Common myeloid progenitor, CD34-positive (primary cell): Measurements from ENCODE around the gene ATXN7.

Experiments used
- CTCF ChIA-PET: fragments of 350-600 bp; sonication (Branson Sonifier 250); formaldehyde crosslinking; loops from one replicate; lab custom pipeline; 2021; ENCODE audit warnings: antibody characterized with exemption; lab: Charles Lee
- POLR2A ChIA-PET: fragments of 350-600 bp; sonication (Branson Sonifier 250); formaldehyde crosslinking; loops from one replicate; lab custom pipeline; 2021; ENCODE audit warnings: antibody characterized with exemption; lab: Charles Lee
- DNase-seq, 3 donors: peaks; one replicate each; pipeline versions ENCODE4 v3.0.0 to v3.0.0-alpha.2; 2013
- H3K27ac ChIP-seq, 2 experiments: 1 replicate in 1 of 2; 2 replicates in 1 of 2; pipeline ENCODE4 v1.7.0; 2013; ENCODE audit warnings: inconsistent platforms in 2 of 2, low read length in 2 of 2, mild to moderate bottlenecking in 2 of 2, low read depth in 1 of 2, moderate library complexity in 1 of 2; ENCODE audit not compliant: severe bottlenecking in 2 of 2, insufficient read depth in 1 of 2, poor library complexity in 1 of 2
- H3K27me3 ChIP-seq, 5 experiments: replicated peaks in 2 of 5; 1 replicate in 3 of 5; 2 replicates in 2 of 5; pipeline versions ENCODE4 v1.6.1 to v1.7.0; 2013; ENCODE audit warnings: low read length in 4 of 5, mild to moderate bottlenecking in 2 of 5, moderate library complexity in 2 of 5, inconsistent platforms in 1 of 5; ENCODE audit not compliant: insufficient read depth in 5 of 5, control insufficient read depth in 4 of 5
- H3K36me3 ChIP-seq, 4 experiments: 1 replicate in 2 of 4; 2 replicates in 2 of 4; pipeline versions ENCODE4 v1.6.1 to v1.7.0; 2013; ENCODE audit warnings: low read length in 3 of 4, control low read depth in 1 of 4, mild to moderate bottlenecking in 1 of 4; ENCODE audit not compliant: control insufficient read depth in 4 of 4, insufficient read depth in 4 of 4
- H3K4me1 ChIP-seq, 4 experiments: 1 replicate in 3 of 4; 2 replicates in 1 of 4; pipeline versions ENCODE4 v1.6.1 to v1.7.1; 2013; ENCODE audit warnings: low read length in 3 of 4, mild to moderate bottlenecking in 3 of 4, control low read depth in 1 of 4, inconsistent platforms in 1 of 4, moderate library complexity in 1 of 4; ENCODE audit not compliant: control insufficient read depth in 4 of 4, insufficient read depth in 4 of 4; ENCODE audit errors: control extremely low read depth in 1 of 4
- H3K4me3 ChIP-seq, 7 experiments: 1 replicate in 4 of 7; 2 replicates in 3 of 7; pipeline versions ENCODE4 v1.5.1 to v1.7.0; 2013; ENCODE audit warnings: mild to moderate bottlenecking in 7 of 7, low read length in 6 of 7, moderate library complexity in 6 of 7, inconsistent platforms in 2 of 7, low read depth in 2 of 7, control low read depth in 1 of 7; ENCODE audit not compliant: insufficient read depth in 4 of 7, control insufficient read depth in 1 of 7; ENCODE audit errors: extremely low read depth in 1 of 7
- H3K9me3 ChIP-seq, 5 experiments: 1 replicate in 4 of 5; 2 replicates in 1 of 5; pipeline versions ENCODE4 v1.6.1 to v1.7.1; 2013; ENCODE audit warnings: low read length in 4 of 5, mild to moderate bottlenecking in 2 of 5, inconsistent platforms in 1 of 5, low read depth in 1 of 5, moderate library complexity in 1 of 5; ENCODE audit not compliant: control insufficient read depth in 4 of 5, insufficient read depth in 2 of 5; ENCODE audit errors: control extremely low read depth in 1 of 5
- WGBS: methylation state at CpG from one replicate; pipeline ENCODE4 v1.1.5; 2013; ENCODE audit not compliant: insufficient coverage; 5-methylcytosine and 5-hydroxymethylcytosine counted together

Gene ATXN7

DNA sequence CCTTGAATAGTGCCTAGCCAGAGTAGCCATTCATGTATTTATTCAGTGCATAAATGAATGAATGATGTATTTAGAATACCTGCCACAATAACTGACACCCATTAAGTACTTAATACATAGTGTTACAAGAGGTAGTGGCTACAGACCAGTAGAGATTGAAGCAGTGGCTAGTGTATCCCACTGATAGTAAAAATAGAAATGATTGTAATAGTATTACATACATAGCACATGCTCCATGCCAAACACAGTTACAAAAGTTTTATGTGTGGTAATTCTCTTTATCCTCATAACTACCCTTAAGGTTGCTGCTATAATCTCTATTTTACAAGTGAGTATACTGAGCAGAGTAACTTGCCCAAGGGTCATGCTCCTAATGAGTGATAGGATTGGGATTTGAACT lies 78.9 kb downstream of the ATXN7 start:
- ChIA-PET POLR2A (no interaction called here), CTCF (interaction anchor here (2.8 kb wide), 1 partner anchor 8 kb away, joined by 6 read pairs; no protein-coding TSS in a partner anchor)
- Histone ChIP-seq H3K4me3 (no peak overlapping the region), H3K9me3 (no peaks in the 10 kb centered on the region), H3K27me3 (no peaks in the 10 kb centered on the region), H3K27ac (no peak overlapping the region), H3K4me1 (peaks cover 2 to 9% (median 4%) of the 10 kb centered on the region in 4 experiments), H3K36me3 (peaks cover 0 to 25% (median 11%) of the 10 kb centered on the region in 4 experiments)
- no peak for DNase-seq

DNA sequence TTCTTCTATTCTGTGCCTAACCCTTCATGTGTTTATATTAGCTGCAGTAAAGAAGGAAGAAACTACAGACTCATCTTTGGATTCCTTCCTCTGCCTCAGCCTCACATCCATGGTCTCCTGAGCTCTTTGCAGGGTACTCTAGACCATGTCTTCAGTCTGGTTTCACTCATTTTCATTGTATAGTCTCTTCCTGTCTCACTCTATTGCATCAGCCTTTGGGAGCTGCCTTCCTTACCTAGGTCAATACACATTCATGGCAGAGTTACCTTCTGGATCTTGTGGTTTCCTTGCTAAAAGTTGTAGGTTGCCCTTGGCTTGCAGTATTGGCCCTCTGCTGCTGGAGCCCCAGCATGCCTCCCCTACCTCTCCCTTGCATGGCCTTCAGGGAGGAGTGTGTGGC lies 80.0 kb downstream of the ATXN7 start:
- H3K4me3 ChIP-seq: no peak overlapping the region
- POLR2A ChIA-PET: no interaction called here
- CTCF ChIA-PET: interaction anchor here (1.0 to 1.3 kb wide), 3 partner anchors 14 to 46 kb away, joined by 3 to 5 read pairs (median 3); no protein-coding TSS in a partner anchor

DNA sequence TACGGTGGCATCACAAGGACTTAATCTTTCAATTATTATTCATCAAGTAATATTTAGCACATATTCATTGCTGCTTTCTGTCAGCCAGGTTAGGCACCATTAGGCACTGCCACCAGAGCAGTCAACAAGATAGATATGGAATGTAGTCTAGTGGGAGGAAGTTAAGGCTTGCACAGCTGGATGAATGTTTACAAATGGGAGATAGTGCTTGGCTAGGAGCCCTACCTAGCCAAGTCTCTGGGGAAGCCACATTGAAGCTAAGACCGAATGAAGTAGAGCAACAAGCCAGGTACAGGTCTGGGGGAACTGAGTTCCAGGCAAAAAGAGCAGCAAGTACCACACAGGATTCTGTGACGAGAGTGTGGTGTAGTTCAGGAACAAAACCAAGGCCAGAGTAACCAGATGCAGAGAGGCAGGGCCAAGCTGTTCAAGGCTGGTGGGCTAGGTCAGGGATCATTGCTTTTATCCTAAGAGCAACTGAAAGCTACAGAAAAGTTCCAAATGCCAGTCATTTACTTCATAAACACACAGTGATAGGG lies 82.0 kb downstream of the ATXN7 start:
- Histone ChIP-seq H3K9me3 (no peaks in the 10 kb centered on the region), H3K27ac (no peak overlapping the region), H3K4me1 (no peaks in the 10 kb centered on the region), H3K27me3 (no peaks in the 10 kb centered on the region), H3K36me3 (peaks cover 0 to 14% (median 6%) of the 10 kb centered on the region in 4 experiments), H3K4me3 (no peak overlapping the region)
- 100% methylated on average over 2 of the region's 3 CpGs for WGBS
- POLR2A ChIA-PET: no interaction called here
- CTCF ChIA-PET: interaction anchor here (1.2 to 2.0 kb wide), 5 partner anchors 12 to 49 kb away, joined by 3 to 6 read pairs (median 4); no protein-coding TSS in a partner anchor
- DNase-seq: no peak

More for the DNA sequence above, 80.0 kb downstream of the ATXN7 start:
- H3K27ac ChIP-seq: no peak overlapping the region
- DNase-seq: no peak
- no peaks in the 10 kb centered on the region for H3K9me3 ChIP-seq
- no peaks in the 10 kb centered on the region for H3K27me3 ChIP-seq
- no peaks in the 10 kb centered on the region for H3K4me1 ChIP-seq
- H3K36me3 ChIP-seq: peaks cover 0 to 25% (median 10%) of the 10 kb centered on the region in 4 experiments

DNA sequence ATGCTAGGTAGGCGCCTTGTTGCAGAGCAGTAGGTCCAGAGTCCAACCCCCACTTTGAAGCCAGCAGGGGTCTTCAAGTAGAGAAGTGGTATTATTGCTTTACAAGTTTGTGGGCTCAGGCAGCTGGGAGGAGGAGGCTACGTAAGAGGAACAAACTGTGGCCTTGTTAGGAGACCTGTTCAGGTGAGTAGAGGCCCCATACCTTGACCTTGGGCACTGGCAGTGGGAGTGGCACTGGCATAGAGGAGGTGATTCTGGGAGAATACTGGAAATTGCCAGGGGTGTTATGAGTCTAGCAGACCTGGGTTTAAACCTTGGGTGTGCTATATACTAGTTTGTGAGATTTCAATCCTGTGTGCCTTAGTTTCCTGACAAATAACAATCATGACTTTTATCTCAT lies 83.1 kb downstream of the ATXN7 start:
- Histone ChIP-seq H3K9me3 (no peaks in the 10 kb centered on the region), H3K4me3 (no peak overlapping the region), H3K4me1 (peaks cover 0 to 2% (median 0%) of the 10 kb centered on the region in 4 experiments), H3K36me3 (peaks cover 0 to 12% (median 4%) of the 10 kb centered on the region in 4 experiments), H3K27me3 (no peaks in the 10 kb centered on the region), H3K27ac (no peak overlapping the region)
- CTCF ChIA-PET: interaction anchor here (0.5 to 2.0 kb wide), 4 partner anchors 13 to 1390 kb away, joined by 4 to 5 read pairs (median 4); no protein-coding TSS in a partner anchor
- no peak for DNase-seq
- POLR2A ChIA-PET: no interaction called here
- 90% methylated on average over 2 of the region's 2 CpGs for WGBS

DNA sequence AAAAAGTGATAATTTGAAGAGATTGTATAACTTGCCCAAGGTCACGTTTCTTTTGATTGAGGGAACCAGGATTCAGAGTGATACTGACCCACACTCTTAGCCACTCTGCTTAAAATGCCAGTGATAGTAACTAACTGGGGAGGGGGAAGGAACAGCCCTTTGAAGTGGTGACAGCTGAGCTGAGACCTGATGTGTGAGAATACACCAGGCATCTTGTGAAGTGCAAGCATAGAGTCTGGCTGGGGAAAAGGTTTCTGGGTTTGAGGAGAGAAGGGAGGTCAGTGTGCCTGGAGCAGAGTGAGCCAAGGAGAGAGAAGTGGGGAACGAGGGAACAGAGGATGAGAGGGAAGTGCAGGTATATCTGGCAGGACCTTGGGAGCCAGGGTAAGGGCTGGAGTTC lies 83.9 kb downstream of the ATXN7 start:
- Histone ChIP-seq H3K27me3 (no peaks in the 10 kb centered on the region), H3K4me1 (peaks cover 0 to 2% (median 0%) of the 10 kb centered on the region in 4 experiments), H3K27ac (no peak overlapping the region), H3K4me3 (no peak overlapping the region), H3K9me3 (no peaks in the 10 kb centered on the region), H3K36me3 (peaks cover 0 to 12% (median 4%) of the 10 kb centered on the region in 4 experiments)
- 85% methylated on average over 2 of the region's 2 CpGs for WGBS
- CTCF ChIA-PET: interaction anchor here (1.3 to 1.5 kb wide), 2 partner anchors 14 to 17 kb away, joined by 4 to 5 read pairs; no protein-coding TSS in a partner anchor
- POLR2A ChIA-PET: no interaction called here
- DNase-seq: no peak

DNA sequence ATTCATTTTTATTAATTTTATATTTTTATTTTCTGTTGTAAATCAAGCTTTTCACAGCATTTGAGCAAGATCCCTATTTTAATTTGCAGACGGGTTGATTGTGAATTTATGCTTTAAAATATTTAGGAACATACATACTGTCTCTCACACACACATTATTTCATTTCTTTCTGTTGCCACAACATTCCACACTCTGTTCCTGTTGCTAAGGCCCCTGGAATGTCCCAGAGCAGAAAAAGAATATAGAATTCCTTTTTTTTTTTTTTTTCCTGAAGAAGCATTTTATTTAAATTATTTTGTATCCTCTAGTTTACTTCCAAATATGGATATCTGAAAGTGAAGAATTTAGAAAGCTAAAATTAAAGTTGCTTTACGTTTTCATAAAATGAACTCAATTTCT lies 85.3 kb downstream of the ATXN7 start:
- CTCF ChIA-PET: interaction anchor here (0.7 to 1.7 kb wide), 2 partner anchors 14 to 27 kb away, joined by 4 read pairs; no protein-coding TSS in a partner anchor
- Histone ChIP-seq H3K4me3 (no peak overlapping the region), H3K4me1 (peaks cover 0 to 2% (median 0%) of the 10 kb centered on the region in 4 experiments), H3K27ac (no peak overlapping the region), H3K27me3 (no peaks in the 10 kb centered on the region), H3K9me3 (no peaks in the 10 kb centered on the region), H3K36me3 (peaks cover 0 to 12% (median 5%) of the 10 kb centered on the region in 4 experiments)
- WGBS: 80% methylated on average over 1 of the region's 2 CpGs
- DNase-seq: no peak
- POLR2A ChIA-PET: interaction anchor here (0.6 to 0.9 kb wide), 2 partner anchors 19 to 405 kb away, joined by 6 read pairs; no protein-coding TSS in a partner anchor

DNA sequence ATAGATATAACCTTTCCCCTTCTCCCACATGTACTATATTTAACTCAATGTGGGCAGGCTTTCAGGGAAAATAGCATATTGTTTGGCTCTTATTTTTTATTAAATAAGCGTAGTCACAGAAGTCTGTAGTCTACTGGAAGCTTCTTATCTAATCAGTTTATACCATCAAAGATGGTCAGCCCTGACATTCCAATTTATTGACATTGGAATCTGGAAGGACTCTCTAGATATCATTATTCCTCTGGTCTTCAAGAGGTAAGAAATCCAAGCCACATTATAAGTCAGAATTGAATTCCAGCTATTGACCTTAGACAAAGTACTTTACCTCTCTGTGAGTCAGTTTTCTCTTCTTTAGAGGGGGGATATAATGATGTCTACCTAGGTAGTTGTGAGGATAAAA lies 87.0 kb downstream of the ATXN7 start:
- peaks cover 0 to 2% (median 0%) of the 10 kb centered on the region in 4 experiments for H3K4me1 ChIP-seq
- POLR2A ChIA-PET: no interaction called here
- no peak overlapping the region for H3K27ac ChIP-seq
- no peaks in the 10 kb centered on the region for H3K27me3 ChIP-seq
- H3K4me3 ChIP-seq: no peak overlapping the region
- DNase-seq: no peak
- no peaks in the 10 kb centered on the region for H3K9me3 ChIP-seq
- peaks cover 3 to 24% (median 10%) of the 10 kb centered on the region in 4 experiments for H3K36me3 ChIP-seq
- CTCF ChIA-PET: interaction anchor here (0.7 to 1.7 kb wide), 6 partner anchors 9 to 42 kb away, joined by 3 to 11 read pairs (median 4); no protein-coding TSS in a partner anchor
- no CpG with 5 or more reads among the region's 1 CpG for WGBS
